GM23248 (cell line): ENCODE measurements around the gene ADGRG2. TPM values are rescaled to one million over a fixed set of nuclear protein-coding genes. Genes with fewer than 3 reads are reported as not detected.

Experiments
- DNase-seq: peaks from one replicate; pipeline ENCODE4 v3.0.0-alpha.2; 2015
- H2AFZ ChIP-seq: fragments of 200-600 bp; sonication (generic); 2 replicates; pipeline ENCODE4 v1.6.1; 2016; ENCODE audit warnings: antibody characterized with exemption
- H3F3A ChIP-seq: fragments of 200-600 bp; sonication (generic); 2 replicates; pipeline ENCODE4 v1.6.1; 2016; ENCODE audit warnings: mild to moderate bottlenecking, antibody characterized with exemption, mixed run types; ENCODE audit not compliant: insufficient read depth
- H3K27ac ChIP-seq: fragments of 200-600 bp; sonication (generic); 2 replicates; pipeline ENCODE4 v1.5.1; 2016; ENCODE audit warnings: mild to moderate bottlenecking
- H3K27me3 ChIP-seq: fragments of 200-600 bp; sonication (generic); replicated peaks from 2 replicates; pipeline ENCODE4 v1.6.1; 2016; ENCODE audit warnings: mild to moderate bottlenecking; ENCODE audit not compliant: insufficient read depth
- H3K36me3 ChIP-seq: fragments of 200-600 bp; sonication (generic); 2 replicates; pipeline ENCODE4 v1.6.1; 2016; ENCODE audit warnings: low read depth, mild to moderate bottlenecking
- H3K4me1 ChIP-seq: fragments of 200-600 bp; sonication (generic); 2 replicates; pipeline ENCODE4 v1.6.1; 2016; ENCODE audit warnings: mild to moderate bottlenecking; ENCODE audit not compliant: insufficient read depth
- H3K4me2 ChIP-seq: fragments of 200-600 bp; sonication (generic); one replicate; pipeline ENCODE4 v1.6.1; 2016; ENCODE audit warnings: mild to moderate bottlenecking; ENCODE audit not compliant: unreplicated experiment
- H3K4me3 ChIP-seq: fragments of 200-600 bp; sonication (generic); 2 replicates; pipeline ENCODE4 v1.5.1; 2016; ENCODE audit warnings: mild to moderate bottlenecking
- H3K79me2 ChIP-seq: fragments of 200-600 bp; sonication (generic); 2 replicates; pipeline ENCODE4 v1.6.1; 2016; ENCODE audit warnings: mild to moderate bottlenecking; ENCODE audit not compliant: insufficient read depth
- H3K9ac ChIP-seq: fragments of 200-600 bp; sonication (generic); 2 replicates; pipeline ENCODE4 v1.6.1; 2016; ENCODE audit warnings: mild to moderate bottlenecking
- H3K9me2 ChIP-seq: fragments of 200-600 bp; sonication (generic); 2 replicates; pipeline ENCODE4 v1.6.1; 2016; ENCODE audit warnings: mixed run types, mild to moderate bottlenecking, moderate library complexity; ENCODE audit not compliant: insufficient read depth
- H3K9me3 ChIP-seq: fragments of 200-600 bp; sonication (generic); one replicate; pipeline ENCODE4 v1.6.1; 2017; ENCODE audit warnings: low read depth
- H4K20me1 ChIP-seq: fragments of 200-600 bp; sonication (generic); 2 replicates; pipeline ENCODE4 v1.6.0; 2016; ENCODE audit not compliant: insufficient read depth
- EZH2 ChIP-seq: fragments of 200-600 bp; sonication (generic); IDR thresholded peaks from 2 replicates; pipeline ENCODE4 v1.6.1; 2018; ENCODE audit warnings: antibody characterized with exemption, mild to moderate bottlenecking; ENCODE audit not compliant: insufficient read depth, poor library complexity, severe bottlenecking
- EZH2phosphoT487 ChIP-seq: fragments of 200-600 bp; sonication (generic); IDR thresholded peaks from 2 replicates; pipeline ENCODE4 v1.6.1; 2018; ENCODE audit warnings: antibody characterized with exemption, moderate library complexity, mild to moderate bottlenecking, low read depth; ENCODE audit not compliant: insufficient read depth
- WGBS, 2 experiments: methylation state at CpG; one replicate each; pipeline ENCODE4 v1.1.6; 2015 to 2017; ENCODE audit warnings: low lambda C conversion rate in 2 of 2, low coverage in 1 of 2; ENCODE audit errors: missing lambda C conversion rate in 2 of 2; 5-methylcytosine and 5-hydroxymethylcytosine counted together
- in situ Hi-C: fragments of 300-500 bp; cut with MboI; formaldehyde crosslinking; loops from 2 replicates; pipeline ENCODE4 v1.15.0; 2020
- polyA plus RNA-seq: library from polyadenylated mRNA; unstranded; fragments of >200 nt; fragmentation: Nextera tagmentation; extraction: Ambion mirVana; gene quantifications from 2 replicates; pipeline ENCODE4 v1.2.1, GENCODE V29; 2016
- total RNA-seq: library from RNA; depleted of rRNA; stranded (reverse); fragments of >200 nt; shearing (Covaris generic); gene quantifications from 2 replicates; pipeline ENCODE4 v1.2.3, GENCODE V29; 2014

ADGRG2 gene
- total and polyA plus RNA-seq, 2 experiments from 2014 or later = 0.10 TPM; not detected in 1

GRCh38 chrX:18997916-18998315 is 124.4 kb downstream of the ADGRG2 start:
- peak; percentile 40 for DNase-seq
- no peak overlapping the region for H3K4me3 ChIP-seq
- in situ Hi-C loops = no loop called here
- no peaks in the 10 kb centered on the region for H3K79me2 ChIP-seq
- H3K4me2 ChIP-seq = peak overlapping the region; percentile 28
- H3K36me3 ChIP-seq = no peaks in the 10 kb centered on the region
- H3K9ac ChIP-seq = no peak overlapping the region
- peaks cover 35% of the 10 kb centered on the region for H3K4me1 ChIP-seq
- H4K20me1 ChIP-seq = no peaks in the 10 kb centered on the region
- H3F3A ChIP-seq = peaks cover 21% of the 10 kb centered on the region
- no peak for TF ChIP-seq EZH2phosphoT487
- TF ChIP-seq EZH2 = no peak
- H3K9me2 ChIP-seq = no peaks in the 10 kb centered on the region
- WGBS, 2 experiments = 3 to 5% methylated on average over 4 of the region's 4 CpGs
- H3K27me3 ChIP-seq = no peaks in the 10 kb centered on the region
- no peaks in the 10 kb centered on the region for H3K9me3 ChIP-seq
- H2AFZ ChIP-seq = peak overlapping the region; percentile 19; the same call in 1 of the 2 replicates
- no peak overlapping the region for H3K27ac ChIP-seq

- Histone ChIP-seq H3K9me2 (no peaks in the 10 kb centered on the region), H3K27ac (no peak overlapping the region), H2AFZ (no peak overlapping the region), H3K4me3 (no peak overlapping the region), H3K9me3 (no peaks in the 10 kb centered on the region), H3K9ac (no peak overlapping the region), H3K36me3 (no peaks in the 10 kb centered on the region), H4K20me1 (no peaks in the 10 kb centered on the region), H3K4me1 (peaks cover 35% of the 10 kb centered on the region), H3K4me2 (no peak overlapping the region), H3F3A (peaks cover 21% of the 10 kb centered on the region), H3K79me2 (no peaks in the 10 kb centered on the region), H3K27me3 (no peaks in the 10 kb centered on the region)
- TF ChIP-seq EZH2phosphoT487 (no peak), EZH2 (no peak)
- in situ Hi-C loops = no loop called here
- no peak for DNase-seq
These were observed 125.7 kb downstream of the ADGRG2 start for GRCh38 chrX:18996536-18996935.

GRCh38 chrX:18995221-18995620 is 127.0 kb downstream of the ADGRG2 start:
- H3K27me3 ChIP-seq = no peaks in the 10 kb centered on the region
- H3K36me3 ChIP-seq = no peaks in the 10 kb centered on the region
- H3K9me2 ChIP-seq = no peaks in the 10 kb centered on the region
- no peaks in the 10 kb centered on the region for H4K20me1 ChIP-seq
- H3F3A ChIP-seq = peaks cover 21% of the 10 kb centered on the region
- TF ChIP-seq EZH2 = no peak
- no peak for TF ChIP-seq EZH2phosphoT487
- H3K4me3 ChIP-seq = peak overlapping the region; percentile 63
- DNase-seq = peak; percentile 72
- H2AFZ ChIP-seq = peak overlapping the region; percentile 54; the same call in 1 of the 2 replicates
- in situ Hi-C loops = no loop called here
- H3K9me3 ChIP-seq = no peaks in the 10 kb centered on the region
- peak overlapping the region; percentile 80 for H3K9ac ChIP-seq
- H3K4me2 ChIP-seq = peak overlapping the region; percentile 94
- peak overlapping the region; percentile 97 for H3K27ac ChIP-seq
- H3K79me2 ChIP-seq = no peaks in the 10 kb centered on the region
- peaks cover 35% of the 10 kb centered on the region for H3K4me1 ChIP-seq
- WGBS, 2 experiments = 2 to 4% methylated on average over 3 of the region's 3 CpGs

- H3K27me3 ChIP-seq = no peaks in the 10 kb centered on the region
- H3F3A ChIP-seq = peaks cover 21% of the 10 kb centered on the region
- H3K9ac ChIP-seq = peak overlapping the region; percentile 80
- H4K20me1 ChIP-seq = no peaks in the 10 kb centered on the region
- no peaks in the 10 kb centered on the region for H3K36me3 ChIP-seq
- H2AFZ ChIP-seq = peak overlapping the region; percentile 54; the same call in 1 of the 2 replicates
- no peak for TF ChIP-seq EZH2phosphoT487
- TF ChIP-seq EZH2 = no peak
- in situ Hi-C loops = no loop called here
- 0 to 4% methylated on average over 3 of the region's 3 CpGs for WGBS, 2 experiments
- peak; percentile 86 for DNase-seq
- H3K79me2 ChIP-seq = no peaks in the 10 kb centered on the region
- no peaks in the 10 kb centered on the region for H3K9me3 ChIP-seq
- H3K27ac ChIP-seq = peak overlapping the region; percentile 97
- H3K4me3 ChIP-seq = peak overlapping the region; percentile 63
- no peaks in the 10 kb centered on the region for H3K9me2 ChIP-seq
- H3K4me1 ChIP-seq = peaks cover 35% of the 10 kb centered on the region
- peak overlapping the region; percentile 94 for H3K4me2 ChIP-seq
These were observed 127.6 kb downstream of the ADGRG2 start for GRCh38 chrX:18994713-18995112.

- Histone ChIP-seq H3K27ac (no peak overlapping the region), H3K9ac (no peak overlapping the region), H3K36me3 (no peaks in the 10 kb centered on the region), H4K20me1 (no peaks in the 10 kb centered on the region), H3K4me2 (no peak overlapping the region), H3K79me2 (no peaks in the 10 kb centered on the region), H3K9me3 (no peaks in the 10 kb centered on the region), H3K4me3 (no peak overlapping the region), H3K4me1 (peaks cover 33% of the 10 kb centered on the region), H3F3A (peaks cover 21% of the 10 kb centered on the region), H3K27me3 (no peaks in the 10 kb centered on the region), H3K9me2 (no peaks in the 10 kb centered on the region), H2AFZ (no peak overlapping the region)
- no peak for DNase-seq
- 98 to 99% methylated on average over 7 of the region's 7 CpGs for WGBS, 2 experiments
- TF ChIP-seq EZH2phosphoT487 = no peak
- TF ChIP-seq EZH2 = no peak
- in situ Hi-C loops = no loop called here
These were observed 129.4 kb downstream of the ADGRG2 start for GRCh38 chrX:18992829-18993228.
